Osteocyte (in vitro differentiated cells): ENCODE data around the gene SLC5A6. TPM values are rescaled to one million over a fixed set of nuclear protein-coding genes. Genes with fewer than 3 reads are reported as not detected.

Experiments used
- DNase-seq: peaks from one replicate; pipeline ENCODE4 v3.0.0; 2021; ENCODE audit warnings: mixed read lengths; ENCODE audit not compliant: unreplicated experiment; ENCODE audit errors: extremely low spot score
- H3K27ac Mint-ChIP-seq: one replicate; pipeline ENCODE4 v1.8.0; 2021; ENCODE audit warnings: mild to moderate bottlenecking, mixed read lengths; ENCODE audit not compliant: unreplicated experiment
- H3K27me3 Mint-ChIP-seq: one replicate; pipeline ENCODE4 v1.8.0; 2021; ENCODE audit warnings: mixed read lengths; ENCODE audit not compliant: unreplicated experiment
- H3K36me3 Mint-ChIP-seq: one replicate; pipeline ENCODE4 v1.8.0; 2021; ENCODE audit warnings: mixed read lengths; ENCODE audit not compliant: unreplicated experiment
- H3K4me1 Mint-ChIP-seq: one replicate; pipeline ENCODE4 v1.8.0; 2021; ENCODE audit warnings: mixed read lengths; ENCODE audit not compliant: unreplicated experiment
- H3K4me3 Mint-ChIP-seq: one replicate; pipeline ENCODE4 v1.8.0; 2021; ENCODE audit warnings: mild to moderate bottlenecking, moderate library complexity, mixed read lengths; ENCODE audit not compliant: unreplicated experiment
- H3K9me3 Mint-ChIP-seq: one replicate; pipeline ENCODE4 v1.8.0; 2021; ENCODE audit warnings: mixed read lengths; ENCODE audit not compliant: unreplicated experiment
- CTCF ChIP-seq: fragments of 200-600 bp; sonication (generic); IDR thresholded peaks from 2 replicates; pipeline ENCODE4 v1.5.0; 2021; ENCODE audit warnings: antibody characterized with exemption, mild to moderate bottlenecking, moderate library complexity
- total RNA-seq: library from RNA; stranded (reverse); gene quantifications from 2 replicates; pipeline ENCODE4 v1.2.1, GENCODE V29; 2021

Gene SLC5A6
- total RNA-seq, 1 donor from 2014 or later = 33.3 TPM

GRCh38 chr2:27206346-27206745 lies 5.7 kb downstream of the SLC5A6 start:
- H3K27me3 Mint-ChIP-seq = no peaks in the 10 kb centered on the region
- H3K27ac Mint-ChIP-seq = no peak overlapping the region
- H3K4me1 Mint-ChIP-seq = peaks cover 9% of the 10 kb centered on the region
- no peak for DNase-seq
- no peak overlapping the region for H3K4me3 Mint-ChIP-seq
- peaks cover 39% of the 10 kb centered on the region for H3K36me3 Mint-ChIP-seq
- no peak for TF ChIP-seq CTCF
- H3K9me3 Mint-ChIP-seq = no peaks in the 10 kb centered on the region

DNA sequence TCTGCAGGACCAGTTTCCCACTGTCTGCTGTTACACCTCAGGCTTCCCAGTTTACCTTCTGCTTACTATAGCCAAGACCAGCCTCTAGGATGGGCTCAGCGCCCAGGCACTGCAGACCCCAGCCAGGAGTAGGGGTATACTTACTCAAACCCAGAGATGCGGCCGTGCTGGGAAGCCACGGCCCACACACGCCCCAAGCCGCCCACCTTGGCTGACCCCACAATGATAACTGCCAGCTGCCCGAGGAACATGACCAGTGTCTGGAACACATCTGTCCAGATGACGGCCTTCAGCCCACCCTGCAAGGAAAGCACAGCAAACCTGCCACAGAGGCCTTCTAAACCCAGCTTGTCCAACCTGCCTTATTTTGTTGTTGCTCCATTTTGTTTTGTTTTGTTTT lies 6.9 kb downstream of the SLC5A6 start:
- Mint-ChIP-seq H3K36me3 (peaks cover 42% of the 10 kb centered on the region), H3K4me1 (peaks cover 7% of the 10 kb centered on the region), H3K9me3 (no peaks in the 10 kb centered on the region), H3K27me3 (no peaks in the 10 kb centered on the region), H3K4me3 (no peak overlapping the region), H3K27ac (no peak overlapping the region)
- TF ChIP-seq CTCF = no peak
- DNase-seq = no peak

DNA sequence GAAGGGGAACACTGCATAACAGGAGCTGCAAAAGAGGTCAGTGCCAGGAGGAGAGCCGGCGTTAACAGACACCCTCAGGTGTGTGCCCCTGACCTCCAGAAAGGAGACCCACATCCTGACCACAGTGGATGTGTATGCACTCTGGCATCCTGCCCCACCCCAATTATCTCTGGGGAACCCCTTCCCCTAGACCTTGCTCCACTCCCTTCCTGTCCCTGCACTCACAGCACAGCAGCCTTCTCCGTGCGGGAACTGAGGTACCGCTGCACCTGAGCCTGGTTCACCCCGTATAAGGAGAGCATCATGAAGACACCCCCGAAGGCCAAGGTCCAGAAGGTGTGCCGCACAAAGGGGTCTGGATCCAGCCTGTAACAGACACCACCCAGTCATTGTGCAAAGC lies 7.5 kb downstream of the SLC5A6 start:
- Mint-ChIP-seq H3K4me3 (no peak overlapping the region), H3K27ac (no peak overlapping the region), H3K36me3 (peaks cover 42% of the 10 kb centered on the region), H3K4me1 (peaks cover under 1% of the 10 kb centered on the region), H3K9me3 (no peaks in the 10 kb centered on the region), H3K27me3 (no peaks in the 10 kb centered on the region)
- TF ChIP-seq CTCF = no peak
- no peak for DNase-seq

GRCh38 chr2:27203741-27204140 lies 8.3 kb downstream of the SLC5A6 start:
- Mint-ChIP-seq H3K4me1 (no peaks in the 10 kb centered on the region), H3K36me3 (peaks cover 42% of the 10 kb centered on the region), H3K4me3 (no peak overlapping the region), H3K27me3 (no peaks in the 10 kb centered on the region), H3K9me3 (no peaks in the 10 kb centered on the region), H3K27ac (no peak overlapping the region)
- TF ChIP-seq CTCF = no peak
- DNase-seq = no peak

- Mint-ChIP-seq H3K36me3 (peaks cover 40% of the 10 kb centered on the region), H3K9me3 (no peaks in the 10 kb centered on the region), H3K4me1 (no peaks in the 10 kb centered on the region), H3K27ac (no peak overlapping the region), H3K4me3 (no peak overlapping the region), H3K27me3 (no peaks in the 10 kb centered on the region)
- DNase-seq = no peak
- TF ChIP-seq CTCF = no peak
Observed at GRCh38 chr2:27202854-27203253, 9.2 kb downstream of the SLC5A6 start.
